Smooth muscle cell (in vitro differentiated cells): ENCODE measurements around the gene ASTN2. TPM values are rescaled to one million over a fixed set of nuclear protein-coding genes. Genes with fewer than 3 reads are reported as not detected.

Source experiments
- DNase-seq: peaks from one replicate; lab custom pipeline; 2025; ENCODE audit not compliant: unreplicated experiment; lab: John Stamatoyannopoulos, UW
- H2AFZ ChIP-seq: fragments of 200-600 bp; sonication (generic); 2 replicates; pipeline ENCODE4 v1.6.0; 2016; ENCODE audit warnings: antibody characterized with exemption, low read depth, mild to moderate bottlenecking
- H3F3A ChIP-seq: fragments of 200-600 bp; sonication (generic); 2 replicates; pipeline ENCODE4 v1.6.0; 2017; ENCODE audit warnings: antibody characterized with exemption, low read depth
- H3K27ac ChIP-seq: fragments of 200-600 bp; sonication (generic); 2 replicates; pipeline ENCODE4 v1.5.1; 2016; ENCODE audit warnings: low read depth, mild to moderate bottlenecking
- H3K27me3 ChIP-seq: fragments of 200-600 bp; sonication (generic); 2 replicates; pipeline ENCODE4 v1.6.1; 2016; ENCODE audit warnings: low read depth, mild to moderate bottlenecking
- H3K36me3 ChIP-seq: fragments of 200-600 bp; sonication (generic); 2 replicates; pipeline ENCODE4 v1.5.1; 2016; ENCODE audit warnings: low read depth
- H3K4me1 ChIP-seq: fragments of 200-600 bp; sonication (generic); 2 replicates; pipeline ENCODE4 v1.5.1; 2016; ENCODE audit warnings: low read depth
- H3K4me2 ChIP-seq: fragments of 200-600 bp; sonication (generic); 2 replicates; pipeline ENCODE4 v1.6.0; 2016; ENCODE audit warnings: mild to moderate bottlenecking
- H3K4me3 ChIP-seq: fragments of 200-600 bp; sonication (generic); 2 replicates; pipeline ENCODE4 v1.5.1; 2016; ENCODE audit warnings: mild to moderate bottlenecking
- H3K79me2 ChIP-seq: fragments of 200-600 bp; sonication (generic); 2 replicates; pipeline ENCODE4 v1.6.0; 2016; ENCODE audit warnings: low read depth, mild to moderate bottlenecking
- H3K9ac ChIP-seq: fragments of 200-600 bp; sonication (generic); 2 replicates; pipeline ENCODE4 v1.6.0; 2016; ENCODE audit warnings: low read depth
- H3K9me3 ChIP-seq: fragments of 200-600 bp; sonication (generic); replicated peaks from 2 replicates; pipeline ENCODE4 v1.5.1; 2016; ENCODE audit warnings: low read depth
- H4K20me1 ChIP-seq: fragments of 200-600 bp; sonication (generic); 2 replicates; pipeline ENCODE4 v1.6.0; 2016; ENCODE audit warnings: low read depth
- WGBS: methylation state at CpG from one replicate; pipeline ENCODE4 v1.1.7; 2016; ENCODE audit warnings: low lambda C conversion rate; 5-methylcytosine and 5-hydroxymethylcytosine counted together
- polyA plus RNA-seq: library from polyadenylated mRNA; unstranded; fragments of >200 nt; fragmentation: Nextera tagmentation; extraction: Ambion mirVana; gene quantifications from 2 replicates; pipeline ENCODE4 v1.2.1, GENCODE V29; 2016
- total RNA-seq: library from RNA; depleted of rRNA; stranded (reverse); fragments of >200 nt; gene quantifications from 2 replicates; pipeline ENCODE4 v1.2.3, GENCODE V29; 2014
- TF ChIP-seq, protein P1 (sequence below): fragments of 200-600 bp; sonication (generic); IDR thresholded peaks from 2 replicates; pipeline ENCODE4 v1.5.1; 2017; ENCODE audit warnings: borderline replicate concordance, mild to moderate bottlenecking, antibody characterized with exemption; ENCODE audit not compliant: insufficient read depth, poor library complexity, severe bottlenecking

Gene ASTN2
- total and polyA plus RNA-seq, 2 experiments from 2014 or later: 6.5 to 6.7 TPM

DNA sequence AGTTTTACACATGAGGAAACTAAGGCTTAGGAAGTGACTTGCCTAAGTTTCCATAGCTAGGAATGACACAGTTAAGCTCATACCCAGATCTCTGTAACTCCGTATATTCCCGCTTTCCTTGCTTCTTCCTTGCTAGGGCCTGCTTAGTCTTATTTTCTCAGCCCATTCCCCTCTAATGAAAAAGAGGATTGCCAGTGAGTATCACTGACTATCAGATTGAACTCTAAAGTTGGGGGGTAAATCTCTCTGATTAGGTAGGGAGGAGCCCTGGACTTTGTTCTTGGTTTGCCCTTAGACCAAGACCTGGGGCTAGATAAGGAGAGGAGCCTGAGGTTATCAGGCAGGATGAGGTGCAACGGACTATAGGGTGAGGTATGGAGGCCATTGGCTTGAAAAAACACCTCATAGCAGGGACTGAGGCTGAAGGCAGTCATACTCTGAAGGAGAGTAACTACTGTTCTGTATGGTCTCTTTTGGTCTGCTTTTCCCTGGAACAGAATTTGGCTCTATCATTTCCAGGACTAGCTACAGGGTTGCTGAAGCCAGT is 725.3 kb downstream of the ASTN2 start:
- Histone ChIP-seq H3K27ac (no peak overlapping the region), H3K4me2 (peak overlapping the region; percentile 97), H3K4me3 (peak overlapping the region; percentile 5), H3K9me3 (no peaks in the 10 kb centered on the region), H3K9ac (no peak overlapping the region), H3K27me3 (no peaks in the 10 kb centered on the region), H3K4me1 (peaks cover 10% of the 10 kb centered on the region), H3F3A (peaks cover 4% of the 10 kb centered on the region), H4K20me1 (peaks cover 67% of the 10 kb centered on the region), H2AFZ (no peak overlapping the region), H3K36me3 (no peaks in the 10 kb centered on the region), H3K79me2 (peaks cover 71% of the 10 kb centered on the region)
- DNase-seq: no peak
- TF ChIP-seq, protein P1, sequence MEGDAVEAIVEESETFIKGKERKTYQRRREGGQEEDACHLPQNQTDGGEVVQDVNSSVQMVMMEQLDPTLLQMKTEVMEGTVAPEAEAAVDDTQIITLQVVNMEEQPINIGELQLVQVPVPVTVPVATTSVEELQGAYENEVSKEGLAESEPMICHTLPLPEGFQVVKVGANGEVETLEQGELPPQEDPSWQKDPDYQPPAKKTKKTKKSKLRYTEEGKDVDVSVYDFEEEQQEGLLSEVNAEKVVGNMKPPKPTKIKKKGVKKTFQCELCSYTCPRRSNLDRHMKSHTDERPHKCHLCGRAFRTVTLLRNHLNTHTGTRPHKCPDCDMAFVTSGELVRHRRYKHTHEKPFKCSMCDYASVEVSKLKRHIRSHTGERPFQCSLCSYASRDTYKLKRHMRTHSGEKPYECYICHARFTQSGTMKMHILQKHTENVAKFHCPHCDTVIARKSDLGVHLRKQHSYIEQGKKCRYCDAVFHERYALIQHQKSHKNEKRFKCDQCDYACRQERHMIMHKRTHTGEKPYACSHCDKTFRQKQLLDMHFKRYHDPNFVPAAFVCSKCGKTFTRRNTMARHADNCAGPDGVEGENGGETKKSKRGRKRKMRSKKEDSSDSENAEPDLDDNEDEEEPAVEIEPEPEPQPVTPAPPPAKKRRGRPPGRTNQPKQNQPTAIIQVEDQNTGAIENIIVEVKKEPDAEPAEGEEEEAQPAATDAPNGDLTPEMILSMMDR: no peak
- 89% methylated on average over 3 of the region's 3 CpGs for WGBS

DNA sequence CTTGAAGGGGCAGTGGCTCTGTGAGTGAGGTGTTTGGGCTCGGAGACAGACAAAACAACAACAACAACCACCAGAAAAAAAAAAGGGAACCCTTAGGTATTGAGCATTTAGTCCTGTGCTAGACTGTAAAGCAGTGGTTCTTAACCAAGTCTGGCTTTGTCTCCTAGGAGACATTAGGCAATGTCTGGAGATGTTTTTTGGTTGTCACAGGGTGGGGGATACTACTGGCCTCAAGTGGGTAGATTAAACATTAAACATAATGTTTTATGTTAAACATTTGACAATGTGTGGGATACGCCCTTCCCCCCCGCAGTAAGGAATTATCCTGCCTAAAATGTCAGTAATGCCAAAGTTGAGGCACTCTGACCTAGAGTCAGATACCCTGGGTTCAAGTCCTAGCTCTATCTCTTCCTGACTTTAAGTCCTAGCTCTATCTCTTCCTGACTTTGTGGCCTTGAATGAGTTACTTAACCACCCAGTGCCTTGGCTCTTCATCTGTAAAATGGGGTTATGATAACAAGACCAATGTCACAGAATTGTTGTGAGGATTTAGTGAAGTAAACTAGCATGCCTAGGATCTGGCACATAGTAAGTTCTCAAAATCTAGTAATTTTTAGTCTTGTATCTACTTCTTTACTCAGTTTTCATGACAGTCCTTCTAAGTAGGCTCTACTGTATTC is 725.9 kb downstream of the ASTN2 start:
- Histone ChIP-seq H4K20me1 (peaks cover 63% of the 10 kb centered on the region), H3K27me3 (no peaks in the 10 kb centered on the region), H3K9ac (peak overlapping the region; percentile 88), H3K36me3 (no peaks in the 10 kb centered on the region), H3K79me2 (peaks cover 67% of the 10 kb centered on the region), H3K9me3 (no peaks in the 10 kb centered on the region), H3K4me1 (peaks cover 10% of the 10 kb centered on the region), H3K4me3 (peak overlapping the region; percentile 5), H3K27ac (no peak overlapping the region), H3F3A (peaks cover 4% of the 10 kb centered on the region), H2AFZ (no peak overlapping the region), H3K4me2 (peak overlapping the region; percentile 97)
- WGBS: 99% methylated on average over 3 of the region's 3 CpGs
- no peak for DNase-seq
- TF ChIP-seq, protein P1: no peak

DNA sequence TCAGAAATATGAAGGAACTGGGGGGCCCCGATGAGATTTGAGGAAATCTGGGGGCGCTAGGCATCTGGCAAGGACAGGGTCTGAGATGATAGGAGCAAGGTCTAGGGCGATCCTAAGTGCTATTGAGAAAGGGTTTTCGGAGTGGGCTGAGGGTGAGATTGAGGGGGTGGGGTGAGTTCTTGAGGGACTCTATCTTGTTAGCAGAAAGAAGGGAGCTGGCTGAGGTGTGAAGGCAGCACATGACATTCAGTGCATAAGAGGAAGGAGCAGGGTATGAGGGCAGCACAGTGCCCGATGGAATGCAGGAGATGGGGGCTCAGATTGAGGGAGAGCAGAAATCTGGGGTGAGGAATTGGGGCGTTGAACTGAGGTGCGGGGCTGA is 727.1 kb downstream of the ASTN2 start:
- H3K79me2 ChIP-seq: peaks cover 57% of the 10 kb centered on the region
- no peaks in the 10 kb centered on the region for H3K9me3 ChIP-seq
- DNase-seq: no peak
- H3K9ac ChIP-seq: peak overlapping the region; percentile 88
- H3K4me2 ChIP-seq: peak overlapping the region; percentile 97
- peak overlapping the region; percentile 93 for H3K4me3 ChIP-seq
- peaks cover 3% of the 10 kb centered on the region for H3K36me3 ChIP-seq
- H3K27ac ChIP-seq: peak overlapping the region; percentile 50
- H3K4me1 ChIP-seq: peaks cover 10% of the 10 kb centered on the region
- 26% methylated on average over 7 of the region's 7 CpGs for WGBS
- TF ChIP-seq, protein P1: no peak
- no peaks in the 10 kb centered on the region for H3F3A ChIP-seq
- peak overlapping the region; percentile 69 for H2AFZ ChIP-seq
- H4K20me1 ChIP-seq: peaks cover 51% of the 10 kb centered on the region
- no peaks in the 10 kb centered on the region for H3K27me3 ChIP-seq
